ENCODE data around the gene C1orf56. TPM values are rescaled to one million over a fixed set of nuclear protein-coding genes. Genes with fewer than 3 reads are reported as not detected.

C1orf56 gene
- total RNA-seq, 1 experiment from 2014 or later = 2.8 TPM

DNA sequence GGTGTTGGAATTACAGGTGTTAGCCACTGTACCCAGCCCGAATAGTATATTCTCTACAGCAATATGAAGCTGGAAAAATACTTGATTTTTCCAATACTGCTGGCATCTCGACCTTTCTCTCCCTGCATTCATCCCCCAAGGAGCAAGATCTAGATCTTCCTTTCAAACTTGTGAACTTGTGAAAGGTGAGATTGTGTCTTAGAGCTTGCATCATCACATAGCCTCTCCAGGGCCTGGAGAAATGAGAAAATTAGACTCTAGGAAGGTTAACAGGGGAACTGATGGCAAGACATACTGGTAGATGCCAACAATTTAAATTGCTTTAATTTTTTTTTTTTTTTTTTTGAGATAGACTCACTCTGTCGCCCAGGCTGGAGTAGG lies 37.2 kb upstream of the C1orf56 start:
- Histone ChIP-seq H3K4me3 (ENCODE audit: low read length) (no peak overlapping the region), H3K27me3 (ENCODE audit: low read length) (no peaks in the 10 kb centered on the region), H3K27ac (ENCODE audit: low read length) (no peak overlapping the region), H3K9me2 (replicated peaks; ENCODE audit: low read length) (no peaks in the 10 kb centered on the region), H3K9ac (ENCODE audit: low read length) (no peak overlapping the region), H3K4me1 (ENCODE audit: insufficient read depth, low read length) (peaks cover 37% of the 10 kb centered on the region), H2AFZ (ENCODE audit: low read length) (no peak overlapping the region), H3K9me3 (ENCODE audit: low read length) (no peaks in the 10 kb centered on the region), H3K36me3 (ENCODE audit: low read depth, low read length) (no peaks in the 10 kb centered on the region), H3K79me2 (ENCODE audit: low read length) (peaks cover 32% of the 10 kb centered on the region), H4K20me1 (ENCODE audit: low read length) (no peaks in the 10 kb centered on the region), H3K4me2 (ENCODE audit: low read length) (no peak overlapping the region), H3F3A (ENCODE audit: low read length, unreplicated experiment) (peaks cover 6% of the 10 kb centered on the region)
- intact Hi-C loops (cut with micrococcal nuclease) = no loop called here
- ChIA-PET CTCF (no interaction called here), POLR2A (ENCODE audit: unreplicated experiment) (interaction anchor here (0.7 kb wide), 1 partner anchor 168 kb away, joined by 7 read pairs; no protein-coding TSS in a partner anchor)
- DNase-seq = no peak
- TF ChIP-seq EZH2 (IDR thresholded peaks at IDR 0.05; ENCODE audit: low read length, unreplicated experiment) (no peak), EZH2phosphoT487 (IDR thresholded peaks at IDR 0.05; ENCODE audit: borderline replicate concordance, low read length) (no peak)
- TF ChIP-seq, protein P1, sequence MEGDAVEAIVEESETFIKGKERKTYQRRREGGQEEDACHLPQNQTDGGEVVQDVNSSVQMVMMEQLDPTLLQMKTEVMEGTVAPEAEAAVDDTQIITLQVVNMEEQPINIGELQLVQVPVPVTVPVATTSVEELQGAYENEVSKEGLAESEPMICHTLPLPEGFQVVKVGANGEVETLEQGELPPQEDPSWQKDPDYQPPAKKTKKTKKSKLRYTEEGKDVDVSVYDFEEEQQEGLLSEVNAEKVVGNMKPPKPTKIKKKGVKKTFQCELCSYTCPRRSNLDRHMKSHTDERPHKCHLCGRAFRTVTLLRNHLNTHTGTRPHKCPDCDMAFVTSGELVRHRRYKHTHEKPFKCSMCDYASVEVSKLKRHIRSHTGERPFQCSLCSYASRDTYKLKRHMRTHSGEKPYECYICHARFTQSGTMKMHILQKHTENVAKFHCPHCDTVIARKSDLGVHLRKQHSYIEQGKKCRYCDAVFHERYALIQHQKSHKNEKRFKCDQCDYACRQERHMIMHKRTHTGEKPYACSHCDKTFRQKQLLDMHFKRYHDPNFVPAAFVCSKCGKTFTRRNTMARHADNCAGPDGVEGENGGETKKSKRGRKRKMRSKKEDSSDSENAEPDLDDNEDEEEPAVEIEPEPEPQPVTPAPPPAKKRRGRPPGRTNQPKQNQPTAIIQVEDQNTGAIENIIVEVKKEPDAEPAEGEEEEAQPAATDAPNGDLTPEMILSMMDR (conservative IDR thresholded peaks at IDR 0.05; ENCODE audit: low read depth, low read length) = no peak
- no peak for ATAC-seq
- no TSS peak for BruUV-seq (replicated peaks)

DNA sequence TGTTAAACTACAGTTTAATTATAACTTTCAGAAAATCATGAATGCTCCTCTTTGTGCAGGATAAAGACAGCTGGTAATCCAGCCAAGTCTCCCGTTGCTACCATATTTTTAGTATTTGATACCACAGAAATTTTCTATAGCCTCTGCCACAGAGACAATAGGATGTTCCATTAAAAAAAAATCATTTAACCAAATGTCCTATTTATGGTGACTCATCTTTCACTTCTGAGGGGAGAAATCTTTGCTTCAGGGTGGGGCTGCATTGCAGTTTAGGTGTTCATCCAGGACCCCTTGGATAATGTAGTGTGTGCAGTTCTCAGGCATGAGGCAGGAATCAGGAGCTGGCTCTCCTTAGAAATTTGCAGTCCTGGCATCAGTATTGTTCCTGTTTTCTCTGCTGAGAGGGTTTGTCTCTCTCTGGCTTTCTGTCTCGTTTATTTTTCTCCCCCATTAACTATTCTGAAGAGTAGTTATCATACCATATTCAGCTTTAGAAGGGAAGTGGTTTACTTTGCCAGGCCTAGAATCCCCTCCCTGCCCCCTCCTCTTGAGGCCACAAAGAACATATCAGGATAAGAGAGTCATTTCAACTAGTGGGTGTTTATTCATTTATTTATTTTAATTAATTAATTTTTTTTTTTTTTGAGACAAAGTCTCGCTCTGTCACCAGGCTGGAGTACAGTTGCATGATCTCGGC lies 36.2 kb upstream of the C1orf56 start:
- Histone ChIP-seq H4K20me1 (ENCODE audit: low read length) (no peaks in the 10 kb centered on the region), H2AFZ (ENCODE audit: low read length) (no peak overlapping the region), H3K27ac (ENCODE audit: low read length) (no peak overlapping the region), H3K79me2 (ENCODE audit: low read length) (peaks cover 32% of the 10 kb centered on the region), H3K4me1 (ENCODE audit: insufficient read depth, low read length) (peaks cover 30% of the 10 kb centered on the region), H3K9ac (ENCODE audit: low read length) (no peak overlapping the region), H3K27me3 (ENCODE audit: low read length) (no peaks in the 10 kb centered on the region), H3K9me2 (replicated peaks; ENCODE audit: low read length) (no peaks in the 10 kb centered on the region), H3K36me3 (ENCODE audit: low read depth, low read length) (no peaks in the 10 kb centered on the region), H3K4me2 (ENCODE audit: low read length) (no peak overlapping the region), H3K4me3 (ENCODE audit: low read length) (no peak overlapping the region), H3F3A (ENCODE audit: low read length, unreplicated experiment) (peaks cover 6% of the 10 kb centered on the region), H3K9me3 (ENCODE audit: low read length) (no peaks in the 10 kb centered on the region)
- no peak for ATAC-seq
- intact Hi-C loops (cut with micrococcal nuclease) = no loop called here
- DNase-seq = no peak
- BruUV-seq (replicated peaks) = no TSS peak
- TF ChIP-seq EZH2 (IDR thresholded peaks at IDR 0.05; ENCODE audit: low read length, unreplicated experiment) = no peak
- TF ChIP-seq, protein P1 (conservative IDR thresholded peaks at IDR 0.05; ENCODE audit: low read depth, low read length) = no peak
- no peak for TF ChIP-seq EZH2phosphoT487 (IDR thresholded peaks at IDR 0.05; ENCODE audit: borderline replicate concordance, low read length)
- ChIA-PET POLR2A (ENCODE audit: unreplicated experiment) (interaction anchor here (0.7 kb wide), 1 partner anchor 167 kb away, joined by 7 read pairs; no protein-coding TSS in a partner anchor), CTCF (no interaction called here)

Data from PC-3 (cell line).